ENCODE results near the gene HOXB4.

The HOXB4 gene

GRCh38 chr17:48589060-48589830 lies 11.1 kb upstream of the HOXB4 start:
- H3K27me3 ChIP-seq (ENCODE audit: control insufficient read depth, low read length) = peaks cover 82% of the 10 kb centered on the region
- no peak overlapping the region for H3K4me3 ChIP-seq (ENCODE audit: low read length)
- H3K79me2 ChIP-seq (ENCODE audit: control insufficient read depth, low read length) = no peaks in the 10 kb centered on the region
- no peaks in the 10 kb centered on the region for H3F3A ChIP-seq (ENCODE audit: control insufficient read depth, insufficient read depth)
- no peaks in the 10 kb centered on the region for H3K9me3 ChIP-seq (ENCODE audit: control insufficient read depth, insufficient read depth, low read length)
- TF ChIP-seq, protein P1, sequence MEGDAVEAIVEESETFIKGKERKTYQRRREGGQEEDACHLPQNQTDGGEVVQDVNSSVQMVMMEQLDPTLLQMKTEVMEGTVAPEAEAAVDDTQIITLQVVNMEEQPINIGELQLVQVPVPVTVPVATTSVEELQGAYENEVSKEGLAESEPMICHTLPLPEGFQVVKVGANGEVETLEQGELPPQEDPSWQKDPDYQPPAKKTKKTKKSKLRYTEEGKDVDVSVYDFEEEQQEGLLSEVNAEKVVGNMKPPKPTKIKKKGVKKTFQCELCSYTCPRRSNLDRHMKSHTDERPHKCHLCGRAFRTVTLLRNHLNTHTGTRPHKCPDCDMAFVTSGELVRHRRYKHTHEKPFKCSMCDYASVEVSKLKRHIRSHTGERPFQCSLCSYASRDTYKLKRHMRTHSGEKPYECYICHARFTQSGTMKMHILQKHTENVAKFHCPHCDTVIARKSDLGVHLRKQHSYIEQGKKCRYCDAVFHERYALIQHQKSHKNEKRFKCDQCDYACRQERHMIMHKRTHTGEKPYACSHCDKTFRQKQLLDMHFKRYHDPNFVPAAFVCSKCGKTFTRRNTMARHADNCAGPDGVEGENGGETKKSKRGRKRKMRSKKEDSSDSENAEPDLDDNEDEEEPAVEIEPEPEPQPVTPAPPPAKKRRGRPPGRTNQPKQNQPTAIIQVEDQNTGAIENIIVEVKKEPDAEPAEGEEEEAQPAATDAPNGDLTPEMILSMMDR (IDR thresholded peaks at IDR 0.05; ENCODE audit: low read depth, low read length, poor library complexity, severe bottlenecking) = no peak
- TF ChIP-seq EZH2phosphoT487 (IDR thresholded peaks at IDR 0.05; ENCODE audit: borderline replicate concordance, low read length) = no peak; the same call in 1 of the 2 replicates
- H3K4me1 ChIP-seq (ENCODE audit: control insufficient read depth, low read length) = peaks cover 15% of the 10 kb centered on the region
- no peak overlapping the region for H3K27ac ChIP-seq (ENCODE audit: low read depth, low read length)
- peaks cover 4% of the 10 kb centered on the region; the same call in 1 of the 2 replicates for H4K20me1 ChIP-seq (ENCODE audit: control insufficient read depth, insufficient read depth, low read depth, low read length)
- H3K36me3 ChIP-seq (ENCODE audit: control insufficient read depth, low read length) = no peaks in the 10 kb centered on the region
- H3K4me2 ChIP-seq (ENCODE audit: low read length) = no peak overlapping the region
- H3K9me2 ChIP-seq (replicated peaks; ENCODE audit: control insufficient read depth, low read length) = no peaks in the 10 kb centered on the region

GRCh38 chr17:48588528-48588927 lies 10.4 kb upstream of the HOXB4 start:
- H3F3A ChIP-seq (ENCODE audit: control insufficient read depth, insufficient read depth) = no peaks in the 10 kb centered on the region
- no peak overlapping the region for H3K27ac ChIP-seq (ENCODE audit: low read depth, low read length)
- H3K9me2 ChIP-seq (replicated peaks; ENCODE audit: control insufficient read depth, low read length) = no peaks in the 10 kb centered on the region
- peaks cover 5% of the 10 kb centered on the region; the same call in 1 of the 2 replicates for H4K20me1 ChIP-seq (ENCODE audit: control insufficient read depth, insufficient read depth, low read depth, low read length)
- H3K27me3 ChIP-seq (ENCODE audit: control insufficient read depth, low read length) = peaks cover 88% of the 10 kb centered on the region
- no peaks in the 10 kb centered on the region for H3K79me2 ChIP-seq (ENCODE audit: control insufficient read depth, low read length)
- TF ChIP-seq, protein P1 (IDR thresholded peaks at IDR 0.05; ENCODE audit: low read depth, low read length, poor library complexity, severe bottlenecking) = no peak
- no peak for TF ChIP-seq EZH2phosphoT487 (IDR thresholded peaks at IDR 0.05; ENCODE audit: borderline replicate concordance, low read length)
- no peak overlapping the region for H3K4me3 ChIP-seq (ENCODE audit: low read length)
- peaks cover 15% of the 10 kb centered on the region for H3K4me1 ChIP-seq (ENCODE audit: control insufficient read depth, low read length)
- H3K4me2 ChIP-seq (ENCODE audit: low read length) = no peak overlapping the region
- no peaks in the 10 kb centered on the region for H3K36me3 ChIP-seq (ENCODE audit: control insufficient read depth, low read length)
- H3K9me3 ChIP-seq (ENCODE audit: control insufficient read depth, insufficient read depth, low read length) = no peaks in the 10 kb centered on the region

GRCh38 chr17:48588074-48588415 lies 9.9 kb upstream of the HOXB4 start:
- Histone ChIP-seq H3K9me3 (ENCODE audit: control insufficient read depth, insufficient read depth, low read length) (no peaks in the 10 kb centered on the region), H3K36me3 (ENCODE audit: control insufficient read depth, low read length) (no peaks in the 10 kb centered on the region), H3K4me1 (ENCODE audit: control insufficient read depth, low read length) (peaks cover 15% of the 10 kb centered on the region), H3K79me2 (ENCODE audit: control insufficient read depth, low read length) (no peaks in the 10 kb centered on the region), H3K4me2 (ENCODE audit: low read length) (no peak overlapping the region), H3K27ac (ENCODE audit: low read depth, low read length) (no peak overlapping the region), H3F3A (ENCODE audit: control insufficient read depth, insufficient read depth) (no peaks in the 10 kb centered on the region), H3K4me3 (ENCODE audit: low read length) (no peak overlapping the region), H3K9me2 (replicated peaks; ENCODE audit: control insufficient read depth, low read length) (no peaks in the 10 kb centered on the region), H4K20me1 (ENCODE audit: control insufficient read depth, insufficient read depth, low read depth, low read length) (peaks cover 7% of the 10 kb centered on the region; the same call in 1 of the 2 replicates), H3K27me3 (ENCODE audit: control insufficient read depth, low read length) (peaks cover 88% of the 10 kb centered on the region)
- TF ChIP-seq, protein P1 (IDR thresholded peaks at IDR 0.05; ENCODE audit: low read depth, low read length, poor library complexity, severe bottlenecking) = no peak
- TF ChIP-seq EZH2phosphoT487 (IDR thresholded peaks at IDR 0.05; ENCODE audit: borderline replicate concordance, low read length) = no peak
